Adipocyte (in vitro differentiated cells): ENCODE measurements around the gene HSPA14.
A peak's percentile ranks its signal among the peaks of the same experiment; 100 is the strongest.

ENCODE experiments used
- DNase-seq: peaks from one replicate; pipeline ENCODE4 v3.0.0-alpha.2; 2015; ENCODE audit warnings: low read depth
- H3K27me3 ChIP-seq: replicated peaks from 2 replicates; pipeline ENCODE4 v1.7.0; 2013; ENCODE audit warnings: mild to moderate bottlenecking, low read length, moderate library complexity; ENCODE audit not compliant: control insufficient read depth, insufficient read depth
- H3K36me3 ChIP-seq: 2 replicates; pipeline ENCODE4 v1.7.0; 2013; ENCODE audit warnings: low read length, mild to moderate bottlenecking, moderate library complexity; ENCODE audit not compliant: control insufficient read depth, insufficient read depth, severe bottlenecking
- H3K4me1 ChIP-seq: 2 replicates; pipeline ENCODE4 v1.7.0; 2013; ENCODE audit warnings: mild to moderate bottlenecking, low read length, moderate library complexity; ENCODE audit not compliant: control insufficient read depth, insufficient read depth
- H3K4me3 ChIP-seq: 2 replicates; pipeline ENCODE4 v1.7.0; 2013; ENCODE audit warnings: mild to moderate bottlenecking, low read length, moderate library complexity
- H3K9ac ChIP-seq: 2 replicates; pipeline ENCODE4 v1.7.0; 2013; ENCODE audit warnings: mild to moderate bottlenecking, low read length, moderate library complexity
- H3K9me3 ChIP-seq: 2 replicates; pipeline ENCODE4 v1.7.0; 2013; ENCODE audit warnings: mild to moderate bottlenecking, low read length, moderate library complexity; ENCODE audit not compliant: control insufficient read depth

The HSPA14 gene

GRCh38 chr10:14873090-14873760 lies 35.1 kb downstream of the HSPA14 start:
- DNase-seq: peak; percentile 18
- Histone ChIP-seq H3K36me3 (peaks cover 32% of the 10 kb centered on the region), H3K4me1 (peaks cover 33% of the 10 kb centered on the region), H3K9me3 (no peaks in the 10 kb centered on the region), H3K27me3 (no peaks in the 10 kb centered on the region), H3K9ac (no peak overlapping the region), H3K4me3 (no peak overlapping the region)

GRCh38 chr10:14875941-14876340 lies 37.8 kb downstream of the HSPA14 start:
- peaks cover 11% of the 10 kb centered on the region for H3K36me3 ChIP-seq
- no peaks in the 10 kb centered on the region for H3K27me3 ChIP-seq
- H3K9me3 ChIP-seq: no peaks in the 10 kb centered on the region
- peaks cover 41% of the 10 kb centered on the region for H3K4me1 ChIP-seq
- no peak for DNase-seq
- H3K9ac ChIP-seq: no peak overlapping the region
- H3K4me3 ChIP-seq: no peak overlapping the region

GRCh38 chr10:14876764-14877163 lies 38.7 kb downstream of the HSPA14 start:
- H3K4me1 ChIP-seq: peaks cover 41% of the 10 kb centered on the region
- no peak for DNase-seq
- H3K9me3 ChIP-seq: no peaks in the 10 kb centered on the region
- peak overlapping the region; percentile 99 for H3K9ac ChIP-seq
- peaks cover 3% of the 10 kb centered on the region for H3K36me3 ChIP-seq
- H3K27me3 ChIP-seq: no peaks in the 10 kb centered on the region
- H3K4me3 ChIP-seq: peak overlapping the region; percentile 98

- peak within 1 kb of the TSS; percentile 98 for H3K4me3 ChIP-seq
- H3K4me1 ChIP-seq: peaks cover 33% of the 10 kb centered on the region
- peak; percentile 98 for DNase-seq
- H3K27me3 ChIP-seq: no peaks in the 10 kb centered on the region
- no peaks in the 10 kb centered on the region for H3K9me3 ChIP-seq
- no peaks in the 10 kb centered on the region for H3K36me3 ChIP-seq
- peak within 1 kb of the TSS; percentile 99 for H3K9ac ChIP-seq
Measured at GRCh38 chr10:14878266-14879123, 40.4 kb downstream of the HSPA14 start, which contains the start of gene SUV39H2. TSS of gene SUV39H2 (plus strand) at chr10:14878866. CDS start at chr10:14878889, 23 bp downstream.

- H3K9ac ChIP-seq: peak overlapping the region; percentile 99
- peak; percentile 69 for DNase-seq
- peak overlapping the region; percentile 98 for H3K4me3 ChIP-seq
- H3K27me3 ChIP-seq: no peaks in the 10 kb centered on the region
- H3K36me3 ChIP-seq: no peaks in the 10 kb centered on the region
- H3K9me3 ChIP-seq: no peaks in the 10 kb centered on the region
- H3K4me1 ChIP-seq: peaks cover 31% of the 10 kb centered on the region
Measured at GRCh38 chr10:14879124-14879927, 41.2 kb downstream of the HSPA14 start.

- DNase-seq: no peak
Measured at GRCh38 chr10:14879928-14880193, 41.8 kb downstream of the HSPA14 start.

GRCh38 chr10:14880229-14880628 lies 42.1 kb downstream of the HSPA14 start:
- Histone ChIP-seq H3K27me3 (no peaks in the 10 kb centered on the region), H3K9me3 (no peaks in the 10 kb centered on the region), H3K36me3 (no peaks in the 10 kb centered on the region), H3K9ac (peak overlapping the region; percentile 99), H3K4me3 (peak overlapping the region; percentile 98), H3K4me1 (peaks cover 23% of the 10 kb centered on the region)
- no peak for DNase-seq

More at GRCh38 chr10:14879928-14880193, 41.8 kb downstream of the HSPA14 start:
- Histone ChIP-seq H3K4me3 (peak overlapping the region; percentile 98), H3K4me1 (peaks cover 26% of the 10 kb centered on the region), H3K36me3 (no peaks in the 10 kb centered on the region), H3K9me3 (no peaks in the 10 kb centered on the region), H3K9ac (peak overlapping the region; percentile 99), H3K27me3 (no peaks in the 10 kb centered on the region)

- Histone ChIP-seq H3K9me3 (no peaks in the 10 kb centered on the region), H3K9ac (no peak overlapping the region), H3K27me3 (no peaks in the 10 kb centered on the region), H3K36me3 (no peaks in the 10 kb centered on the region), H3K4me1 (peaks cover 8% of the 10 kb centered on the region), H3K4me3 (no peak overlapping the region)
- DNase-seq: no peak
Measured at GRCh38 chr10:14884082-14884481, 46.0 kb downstream of the HSPA14 start.

- Histone ChIP-seq H3K27me3 (no peaks in the 10 kb centered on the region), H3K4me3 (no peak overlapping the region), H3K9me3 (no peaks in the 10 kb centered on the region), H3K4me1 (no peaks in the 10 kb centered on the region), H3K36me3 (no peaks in the 10 kb centered on the region), H3K9ac (no peak overlapping the region)
- peak; percentile 23 for DNase-seq
Measured at GRCh38 chr10:14889318-14889717, 51.2 kb downstream of the HSPA14 start.

- H3K36me3 ChIP-seq: no peaks in the 10 kb centered on the region
- H3K4me3 ChIP-seq: no peak overlapping the region
- H3K9me3 ChIP-seq: no peaks in the 10 kb centered on the region
- no peak for DNase-seq
- no peak overlapping the region for H3K9ac ChIP-seq
- H3K4me1 ChIP-seq: no peaks in the 10 kb centered on the region
- H3K27me3 ChIP-seq: no peaks in the 10 kb centered on the region
Measured at GRCh38 chr10:14891151-14891550, 53.0 kb downstream of the HSPA14 start.

- no peaks in the 10 kb centered on the region for H3K27me3 ChIP-seq
- no peak overlapping the region for H3K9ac ChIP-seq
- peaks cover 8% of the 10 kb centered on the region for H3K9me3 ChIP-seq
- H3K4me3 ChIP-seq: no peak overlapping the region
- no peaks in the 10 kb centered on the region for H3K4me1 ChIP-seq
- peak; percentile 55 for DNase-seq
- H3K36me3 ChIP-seq: peaks cover 48% of the 10 kb centered on the region
Measured at GRCh38 chr10:14904316-14904732, 66.2 kb downstream of the HSPA14 start.
